CD4-positive, CD25-positive, alpha-beta regulatory T cell (primary cell): ENCODE data around the gene CASKIN2. TPM values are rescaled to one million over a fixed set of nuclear protein-coding genes. Genes with fewer than 3 reads are reported as not detected.
"Not testable (repeated sequence)": the region's sequence is repeated elsewhere in the genome, so short reads cannot be mapped to it uniquely, and the experiment has no call there.

Experiments used
- ATAC-seq, 2 donors: fragments of 150-1000 bp; cut with Tn5 transposase; one replicate each; pipeline ENCODE4 v1.10.0; 2021; ENCODE audit warnings: low read depth in 2 of 2, moderate number of reproducible peaks in 2 of 2, moderate library complexity in 1 of 2
- DNase-seq, 3 donors: peaks; one replicate each; pipeline versions ENCODE4 v3.0.0 to v3.0.0-alpha.2; 2012 to 2022; ENCODE audit warnings: mixed read lengths in 1 of 3
- H3K27ac ChIP-seq: one replicate; pipeline ENCODE4 v1.7.0; 2013; ENCODE audit warnings: mild to moderate bottlenecking, low read length; ENCODE audit not compliant: insufficient read depth, poor library complexity, severe bottlenecking
- H3K27me3 ChIP-seq: one replicate; pipeline ENCODE4 v1.7.0; 2013; ENCODE audit warnings: low read length; ENCODE audit not compliant: control insufficient read depth, insufficient read depth
- H3K36me3 ChIP-seq: one replicate; pipeline ENCODE4 v1.7.0; 2013; ENCODE audit warnings: mild to moderate bottlenecking, low read length, moderate library complexity; ENCODE audit not compliant: control insufficient read depth, insufficient read depth
- H3K4me1 ChIP-seq: 2 replicates; pipeline ENCODE4 v1.7.0; 2013; ENCODE audit warnings: mild to moderate bottlenecking, low read length; ENCODE audit not compliant: insufficient read depth, control insufficient read depth, poor library complexity, severe bottlenecking
- H3K4me3 ChIP-seq: one replicate; pipeline ENCODE4 v1.7.0; 2013; ENCODE audit warnings: low read depth, mild to moderate bottlenecking, low read length, moderate library complexity
- H3K9me3 ChIP-seq, 2 experiments: 1 replicate in 1 of 2; 2 replicates in 1 of 2; pipeline ENCODE4 v1.7.0; 2013; ENCODE audit warnings: low read length in 2 of 2, mild to moderate bottlenecking in 1 of 2, moderate library complexity in 1 of 2; ENCODE audit not compliant: control insufficient read depth in 2 of 2
- H3K27ac Mint-ChIP-seq, 3 donors: one replicate each; pipeline ENCODE4 v1.8.0; 2020 to 2022; ENCODE audit warnings: mild to moderate bottlenecking in 3 of 3, mixed read lengths in 3 of 3, moderate library complexity in 2 of 3
- H3K27me3 Mint-ChIP-seq: one replicate; pipeline ENCODE4 v1.8.0; 2022; ENCODE audit warnings: mild to moderate bottlenecking, mixed read lengths
- H3K36me3 Mint-ChIP-seq: one replicate; pipeline ENCODE4 v1.8.0; 2020; ENCODE audit warnings: mixed read lengths
- H3K4me1 Mint-ChIP-seq, 4 donors: one replicate each; pipeline ENCODE4 v1.8.0; 2020 to 2022; ENCODE audit warnings: mixed read lengths in 4 of 4, mild to moderate bottlenecking in 1 of 4
- H3K4me3 Mint-ChIP-seq, 4 donors: one replicate each; pipeline ENCODE4 v1.8.0; 2020 to 2022; ENCODE audit warnings: mild to moderate bottlenecking in 4 of 4, mixed read lengths in 4 of 4, moderate library complexity in 3 of 4
- H3K9me3 Mint-ChIP-seq, 7 donors: one replicate each; pipeline ENCODE4 v1.8.0; 2020 to 2022; ENCODE audit warnings: mixed read lengths in 7 of 7, mild to moderate bottlenecking in 3 of 7, moderate library complexity in 2 of 7
- polyA plus RNA-seq, 4 donors: library from polyadenylated mRNA; unstranded; fragments of 300-500 nt; fragmentation: Illumina TruSeq; gene quantifications; one replicate each; pipeline ENCODE4 v1.2.3, GENCODE V29; 2021
- total RNA-seq: library from RNA; stranded (reverse); gene quantifications from one replicate; pipeline ENCODE4 v1.2.3, GENCODE V29; 2022

Gene CASKIN2
- total and polyA plus RNA-seq, 5 donors from 2014 or later = 0.24 to 0.44 TPM; not detected in 3

DNA sequence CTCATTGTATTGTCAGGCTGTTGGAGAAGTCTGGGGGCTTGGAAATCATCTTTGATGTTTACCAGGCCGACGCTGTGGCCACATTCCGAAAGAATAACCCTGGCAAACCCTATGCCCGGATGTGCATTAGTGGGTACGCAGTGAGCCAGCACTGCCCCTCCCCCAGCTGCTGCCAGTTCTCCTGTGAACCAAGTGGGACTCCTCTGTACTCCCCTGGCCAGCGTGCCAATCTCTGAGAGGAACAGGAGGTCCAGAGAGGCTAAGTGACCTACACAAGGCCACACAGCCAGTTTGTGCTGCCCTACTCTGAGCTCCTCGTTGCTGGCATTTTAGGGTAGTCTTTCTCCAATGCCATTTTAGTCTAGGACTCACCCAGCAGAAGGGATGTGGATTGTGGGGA, 8.3 kb upstream of the CASKIN2 start:
- Mint-ChIP-seq H3K36me3 (peaks cover 4% of the 10 kb centered on the region), H3K4me3 (peak overlapping the region in 2 of 4 donors; percentile 39 to 85), H3K4me1 (peaks cover 2 to 25% (median 12%) of the 10 kb centered on the region in 4 donors), H3K27me3 (no peaks in the 10 kb centered on the region), H3K9me3 (no peaks in the 10 kb centered on the region), H3K27ac (no peak overlapping the region)
- Histone ChIP-seq H3K36me3 (peaks cover 11% of the 10 kb centered on the region), H3K4me1 (peaks cover 24% of the 10 kb centered on the region), H3K27me3 (no peaks in the 10 kb centered on the region), H3K4me3 (no peak overlapping the region), H3K27ac (no peak overlapping the region), H3K9me3 (no peaks in the 10 kb centered on the region)
- DNase-seq = no peak
- ATAC-seq = no peak

DNA sequence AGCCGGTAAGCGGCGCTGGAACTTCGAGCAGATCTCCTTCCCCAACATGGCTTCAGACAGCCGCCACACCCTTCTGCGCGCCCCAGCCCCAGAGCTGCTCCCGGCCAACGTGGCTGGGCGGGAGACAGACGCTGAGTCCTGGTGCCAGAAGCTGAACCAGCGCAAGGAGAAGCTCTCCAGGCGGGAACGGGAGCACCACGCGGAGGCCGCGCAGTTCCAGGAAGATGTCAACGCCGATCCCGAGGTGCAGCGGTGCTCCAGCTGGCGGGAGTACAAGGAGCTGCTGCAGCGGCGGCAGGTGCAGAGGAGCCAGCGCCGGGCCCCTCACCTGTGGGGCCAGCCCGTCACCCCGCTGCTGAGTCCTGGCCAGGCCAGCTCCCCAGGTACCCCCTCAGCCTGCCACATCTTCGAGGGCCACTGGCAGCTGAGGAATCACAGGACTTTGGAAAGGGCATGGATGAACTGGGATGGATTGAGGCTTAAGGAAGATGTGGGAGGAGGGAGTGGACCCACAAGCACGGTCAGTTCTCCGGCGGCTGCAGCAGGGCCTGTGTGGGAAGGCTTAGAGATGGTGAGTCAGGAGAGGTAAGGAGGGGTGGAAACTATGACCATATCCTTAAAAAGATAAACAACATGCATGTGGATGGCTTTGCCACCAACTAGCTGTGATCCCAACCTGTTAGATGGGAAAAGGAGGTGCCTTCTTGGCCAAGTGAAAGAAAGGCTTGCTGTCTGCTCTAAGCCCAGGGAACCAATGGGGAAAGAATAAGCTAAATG, 6.8 kb upstream of the CASKIN2 start:
- Mint-ChIP-seq H3K4me3 (peak overlapping the region in 1 of 4 donors; percentile 15), H3K27me3 (no peaks in the 10 kb centered on the region), H3K9me3 (no peaks in the 10 kb centered on the region), H3K36me3 (peaks cover 7% of the 10 kb centered on the region), H3K27ac (no peak overlapping the region), H3K4me1 (peaks cover 9 to 38% (median 24%) of the 10 kb centered on the region in 4 donors)
- DNase-seq (no peak), ATAC-seq (no peak)
- Histone ChIP-seq H3K27me3 (no peaks in the 10 kb centered on the region), H3K4me3 (no peak overlapping the region), H3K4me1 (peaks cover 39% of the 10 kb centered on the region), H3K36me3 (peaks cover 11% of the 10 kb centered on the region), H3K9me3 (no peaks in the 10 kb centered on the region), H3K27ac (no peak overlapping the region)

- Histone ChIP-seq H3K27me3 (no peaks in the 10 kb centered on the region), H3K9me3 (no peaks in the 10 kb centered on the region), H3K4me1 (peaks cover 40% of the 10 kb centered on the region), H3K4me3 (no peak overlapping the region), H3K36me3 (peaks cover 11% of the 10 kb centered on the region), H3K27ac (no peak overlapping the region)
- Mint-ChIP-seq H3K36me3 (peaks cover 7% of the 10 kb centered on the region), H3K27me3 (no peaks in the 10 kb centered on the region), H3K27ac (no peak overlapping the region), H3K9me3 (no peaks in the 10 kb centered on the region), H3K4me3 (peak overlapping the region in 1 of 4 donors; percentile 88), H3K4me1 (peaks cover 9 to 32% (median 16%) of the 10 kb centered on the region in 4 donors)
- no peak for ATAC-seq
- no peak for DNase-seq
Measured at GRCh38 chr17:75521290-75521689, 6.0 kb upstream of the CASKIN2 start.

- H3K27me3 ChIP-seq, H3K9me3 ChIP-seq, DNase-seq, H3K27ac ChIP-seq, H3K4me3 ChIP-seq, H3K36me3 Mint-ChIP-seq, H3K27me3 Mint-ChIP-seq, ATAC-seq, H3K9me3 Mint-ChIP-seq, H3K27ac Mint-ChIP-seq: not testable (repeated sequence)
- Histone ChIP-seq H3K36me3 (peaks cover 11% of the 10 kb centered on the region), H3K4me1 (peaks cover 39% of the 10 kb centered on the region)
- H3K4me3 Mint-ChIP-seq = peak overlapping the region in 1 of 4 donors; percentile 88
- peaks cover 9 to 30% (median 15%) of the 10 kb centered on the region in 4 donors for H3K4me1 Mint-ChIP-seq
Measured at GRCh38 chr17:75520413-75520812, 5.1 kb upstream of the CASKIN2 start.

GRCh38 chr17:75518983-75519537, 3.7 kb upstream of the CASKIN2 start:
- Histone ChIP-seq H3K9me3 (no peaks in the 10 kb centered on the region), H3K4me3 (no peak overlapping the region), H3K27me3 (no peaks in the 10 kb centered on the region), H3K4me1 (peaks cover 37% of the 10 kb centered on the region), H3K27ac (no peak overlapping the region), H3K36me3 (peaks cover 11% of the 10 kb centered on the region)
- no peaks in the 10 kb centered on the region for H3K9me3 Mint-ChIP-seq
- H3K4me3 Mint-ChIP-seq = peak overlapping the region; percentile 77 to 90 (median 86)
- DNase-seq (no peak), ATAC-seq (no peak)
- H3K27ac Mint-ChIP-seq = peak overlapping the region in 1 of 3 donors; percentile 94
- H3K36me3 Mint-ChIP-seq = peaks cover 7% of the 10 kb centered on the region
- peaks cover 9 to 27% (median 15%) of the 10 kb centered on the region in 4 donors for H3K4me1 Mint-ChIP-seq
- H3K27me3 Mint-ChIP-seq = no peaks in the 10 kb centered on the region

- H3K9me3 Mint-ChIP-seq = no peaks in the 10 kb centered on the region
- peaks cover 37% of the 10 kb centered on the region for H3K4me1 ChIP-seq
- peak in 2 of 3 donors; percentile 78 to 84 for DNase-seq
- H3K4me3 Mint-ChIP-seq = peak overlapping the region; percentile 77 to 90 (median 86)
- no peaks in the 10 kb centered on the region for H3K9me3 ChIP-seq
- peaks cover 9 to 27% (median 15%) of the 10 kb centered on the region in 4 donors for H3K4me1 Mint-ChIP-seq
- peaks cover 7% of the 10 kb centered on the region for H3K36me3 ChIP-seq
- peaks cover 5% of the 10 kb centered on the region for H3K27me3 Mint-ChIP-seq
- H3K36me3 Mint-ChIP-seq = peaks cover 6% of the 10 kb centered on the region
- H3K27ac Mint-ChIP-seq = peak overlapping the region; percentile 88 to 94 (median 92)
- ATAC-seq = peak; percentile 40 to 43
- peak overlapping the region; percentile 77 for H3K4me3 ChIP-seq
- H3K27ac ChIP-seq = peak overlapping the region; percentile 58
- no peaks in the 10 kb centered on the region for H3K27me3 ChIP-seq
Measured at GRCh38 chr17:75518201-75518600, 2.9 kb upstream of the CASKIN2 start.

- H3K4me3 ChIP-seq = peak overlapping the region; percentile 77
- DNase-seq = peak in 1 of 3 donors; percentile 47
- no peak for ATAC-seq
Measured at GRCh38 chr17:75517297-75517865, 2.0 kb upstream of the CASKIN2 start.

More at GRCh38 chr17:75517297-75517865, 2.0 kb upstream of the CASKIN2 start:
- Mint-ChIP-seq H3K4me1 (peaks cover 9 to 27% (median 15%) of the 10 kb centered on the region in 4 donors), H3K4me3 (peak overlapping the region; percentile 77 to 90 (median 86)), H3K9me3 (no peaks in the 10 kb centered on the region), H3K27me3 (peaks cover 10% of the 10 kb centered on the region), H3K36me3 (peaks cover 4% of the 10 kb centered on the region), H3K27ac (peak overlapping the region; percentile 88 to 97 (median 94))
- H3K27me3 ChIP-seq = no peaks in the 10 kb centered on the region
- H3K36me3 ChIP-seq = peaks cover 6% of the 10 kb centered on the region
- H3K27ac ChIP-seq = peak overlapping the region; percentile 58
- H3K9me3 ChIP-seq = no peaks in the 10 kb centered on the region
- peaks cover 37% of the 10 kb centered on the region for H3K4me1 ChIP-seq
